Spleen (tissue), 7 donors: ENCODE data around the gene TLE1.

Experiments
- POLR2A ChIP-seq, 3 donors: fragments of 450-650 bp; IDR thresholded peaks; one replicate each; pipeline ENCODE4 v1.5.1; 2017; ENCODE audit warnings: antibody characterized with exemption in 3 of 3, mild to moderate bottlenecking in 1 of 3
- TF ChIP-seq, protein P1 (sequence below), 11 experiments: fragments of 200-600 bp in 7 of 11; fragments of 450-650 bp in 4 of 11; sonication (generic) in 4 of 11; IDR thresholded peaks in 8 of 11; conservative IDR thresholded peaks in 3 of 11; 1 replicate in 7 of 11; 2 replicates in 4 of 11; pipeline versions ENCODE4 v1.4.0 to v1.8.0; 2016 to 2021; ENCODE audit warnings: antibody characterized with exemption in 11 of 11, inconsistent platforms in 4 of 11, mild to moderate bottlenecking in 1 of 11
- donor health status: DM: no; HTN: no; CAD: no; lungs with moderate emphysema.
- donor health status: DM: no; HTN: no; CAD: no.
- donor health status: DM: no; HTN: no; CAD: no.

DNA sequence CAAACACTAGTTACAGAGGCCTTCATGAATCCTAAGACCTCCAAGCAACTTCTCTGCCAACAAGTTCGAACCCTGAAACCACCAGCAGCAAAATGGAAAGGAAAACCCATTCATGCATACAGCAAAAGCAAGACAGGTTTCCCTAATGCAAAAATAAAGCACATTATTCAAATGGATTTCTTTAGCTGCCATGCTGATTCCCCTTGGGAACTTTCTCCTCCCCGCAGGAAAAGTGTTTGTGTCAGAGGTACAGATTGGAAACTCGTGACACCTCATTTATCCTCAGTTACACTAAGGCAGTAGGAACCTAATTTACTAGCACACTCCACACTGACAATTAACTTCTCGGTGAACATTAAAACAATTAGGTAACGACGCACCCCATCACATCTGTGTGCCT is 63.4 kb downstream of the TLE1 start:
- no peak for TF ChIP-seq POLR2A (IDR thresholded peaks at IDR 0.05)
- TF ChIP-seq, protein P1, sequence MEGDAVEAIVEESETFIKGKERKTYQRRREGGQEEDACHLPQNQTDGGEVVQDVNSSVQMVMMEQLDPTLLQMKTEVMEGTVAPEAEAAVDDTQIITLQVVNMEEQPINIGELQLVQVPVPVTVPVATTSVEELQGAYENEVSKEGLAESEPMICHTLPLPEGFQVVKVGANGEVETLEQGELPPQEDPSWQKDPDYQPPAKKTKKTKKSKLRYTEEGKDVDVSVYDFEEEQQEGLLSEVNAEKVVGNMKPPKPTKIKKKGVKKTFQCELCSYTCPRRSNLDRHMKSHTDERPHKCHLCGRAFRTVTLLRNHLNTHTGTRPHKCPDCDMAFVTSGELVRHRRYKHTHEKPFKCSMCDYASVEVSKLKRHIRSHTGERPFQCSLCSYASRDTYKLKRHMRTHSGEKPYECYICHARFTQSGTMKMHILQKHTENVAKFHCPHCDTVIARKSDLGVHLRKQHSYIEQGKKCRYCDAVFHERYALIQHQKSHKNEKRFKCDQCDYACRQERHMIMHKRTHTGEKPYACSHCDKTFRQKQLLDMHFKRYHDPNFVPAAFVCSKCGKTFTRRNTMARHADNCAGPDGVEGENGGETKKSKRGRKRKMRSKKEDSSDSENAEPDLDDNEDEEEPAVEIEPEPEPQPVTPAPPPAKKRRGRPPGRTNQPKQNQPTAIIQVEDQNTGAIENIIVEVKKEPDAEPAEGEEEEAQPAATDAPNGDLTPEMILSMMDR (IDR thresholded peaks at IDR 0.05 in 8 of 11, conservative IDR thresholded peaks at IDR 0.05 in 3 of 11), result no peak
